Endothelial cell of umbilical vein (primary cell): ENCODE results near the gene MFGE8. TPM values are rescaled to one million over a fixed set of nuclear protein-coding genes. Genes with fewer than 3 reads are reported as not detected.

Experiments used
- BruUV-seq: library from RNA; stranded (reverse); fragments of 400-500 nt; replicated peaks from 2 replicates; lab custom pipeline; 2021; lab: Mats Ljungman, UMichigan
- CTCF ChIA-PET: fragments of 300-600, 350-600 bp; sonication (Branson Sonifier 250); formaldehyde crosslinking; loops from one replicate; lab custom pipeline; 2021; ENCODE audit warnings: antibody characterized with exemption, inconsistent platforms; lab: Charles Lee
- POLR2A ChIA-PET: fragments of 300-600, 350-600 bp; sonication (Branson Sonifier 250); formaldehyde crosslinking; loops from one replicate; lab custom pipeline; 2021; ENCODE audit warnings: antibody characterized with exemption, inconsistent platforms; lab: Charles Lee
- DNase-seq: peaks from one replicate; pipeline ENCODE4 v3.0.0-alpha.2; 2011; ENCODE audit warnings: low read depth, low spot score
- FAIRE-seq: peaks from 2 replicates; lab custom pipeline; 2011; peaks lifted over from hg19 to GRCh38; lab: Jason Lieb, UNC
- H2AFZ ChIP-seq: 2 replicates; pipeline ENCODE4 v1.6.0; 2012; ENCODE audit warnings: low read depth, low read length, control low read depth, inconsistent platforms
- H3K27ac ChIP-seq: 2 replicates; pipeline ENCODE4 v1.5.1; 2011; ENCODE audit warnings: low read depth, mild to moderate bottlenecking, control low read depth, low read length, moderate library complexity; ENCODE audit not compliant: insufficient read depth
- H3K27me3 ChIP-seq, 2 experiments: 2 replicates each; pipeline versions ENCODE4 v1.6.0 to v1.6.1; 2011; ENCODE audit warnings: low read length in 2 of 2, mixed read lengths in 1 of 2; ENCODE audit not compliant: control insufficient read depth in 2 of 2, insufficient read depth in 2 of 2
- H3K36me3 ChIP-seq, 2 experiments: 2 replicates in 1 of 2; 3 replicates in 1 of 2; pipeline ENCODE4 v1.5.1; 2011; ENCODE audit warnings: low read length in 2 of 2, mild to moderate bottlenecking in 1 of 2, moderate library complexity in 1 of 2; ENCODE audit not compliant: control insufficient read depth in 2 of 2, insufficient read depth in 2 of 2; ENCODE audit errors: extremely low read depth in 1 of 2
- H3K4me1 ChIP-seq: 3 replicates; pipeline ENCODE4 v1.5.1; 2011; ENCODE audit warnings: mild to moderate bottlenecking, low read length; ENCODE audit not compliant: control insufficient read depth, insufficient read depth; ENCODE audit errors: extremely low read depth
- H3K4me2 ChIP-seq: 2 replicates; pipeline ENCODE4 v1.6.1; 2011; ENCODE audit warnings: low read length, control low read depth, mixed read lengths; ENCODE audit not compliant: insufficient read depth
- H3K4me3 ChIP-seq, 3 experiments: fragments of 200-600 bp in 1 of 3; sonication (generic), shearing (Covaris generic) in 1 of 3; replicated peaks in 1 of 3; 2 replicates each; pipeline ENCODE4 v1.5.1; 2011 to 2016; ENCODE audit warnings: control low read depth in 3 of 3, low read length in 3 of 3, mild to moderate bottlenecking in 2 of 3, inconsistent platforms in 1 of 3, low read depth in 1 of 3, moderate library complexity in 1 of 3; ENCODE audit not compliant: insufficient read depth in 1 of 3
- H3K79me2 ChIP-seq: 2 replicates; pipeline ENCODE4 v1.6.0; 2012; ENCODE audit warnings: low read length, inconsistent platforms; ENCODE audit not compliant: control insufficient read depth, insufficient read depth
- H3K9ac ChIP-seq: replicated peaks from 2 replicates; pipeline ENCODE3; 2011; ENCODE audit warnings: low read length, control low read depth; ENCODE audit not compliant: insufficient read depth; ENCODE audit errors: extremely low read depth
- H3K9me1 ChIP-seq: replicated peaks from 3 replicates; pipeline ENCODE4 v1.6.0; 2011; ENCODE audit warnings: mild to moderate bottlenecking, low read length; ENCODE audit not compliant: control insufficient read depth, insufficient read depth; ENCODE audit errors: extremely low read depth
- H3K9me3 ChIP-seq: replicated peaks from 2 replicates; pipeline ENCODE4 v1.5.1; 2012; ENCODE audit warnings: low read length, inconsistent platforms; ENCODE audit not compliant: control insufficient read depth, insufficient read depth
- H4K20me1 ChIP-seq: replicated peaks from 2 replicates; pipeline ENCODE3; 2011; ENCODE audit warnings: mild to moderate bottlenecking, low read length; ENCODE audit not compliant: control insufficient read depth, insufficient read depth; ENCODE audit errors: extremely low read depth
- CTCF ChIP-seq, 2 donors: IDR thresholded peaks; 1 replicate in 1 of 2; 2 replicates in 1 of 2; pipeline ENCODE4 v1.5.1; 2011; ENCODE audit warnings: low read length in 2 of 2, mild to moderate bottlenecking in 2 of 2, moderate library complexity in 2 of 2, control low read depth in 1 of 2, inconsistent platforms in 1 of 2, low read depth in 1 of 2; ENCODE audit not compliant: insufficient read depth in 1 of 2; ENCODE audit errors: extremely low read depth in 1 of 2
- FOS ChIP-seq: IDR thresholded peaks from 2 replicates; pipeline ENCODE4 v1.6.1; 2011; ENCODE audit warnings: mild to moderate bottlenecking, low read length, moderate library complexity, borderline replicate concordance; ENCODE audit not compliant: insufficient read depth
- JUN ChIP-seq: IDR thresholded peaks from 2 replicates; pipeline ENCODE4 v1.6.1; 2011; ENCODE audit warnings: borderline replicate concordance, low read depth; ENCODE audit not compliant: insufficient read length, insufficient read depth
- MYC ChIP-seq: IDR thresholded peaks from one replicate; pipeline ENCODE4 v1.6.1; 2011; ENCODE audit warnings: mild to moderate bottlenecking, low read depth, low read length
- POLR2A ChIP-seq: IDR thresholded peaks from 2 replicates; pipeline ENCODE4 v1.6.1; 2012; ENCODE audit warnings: low read depth, mild to moderate bottlenecking, control low read depth, low read length
- POLR2AphosphoS5 ChIP-seq: IDR thresholded peaks from 2 replicates; pipeline ENCODE4 v1.6.1; 2012; ENCODE audit warnings: low read depth, mild to moderate bottlenecking, control low read depth, low read length, moderate library complexity; ENCODE audit not compliant: insufficient read depth
- dilution Hi-C: fragments of 300-500 bp; cut with MboI; formaldehyde crosslinking; loops from one replicate; pipeline ENCODE4 v1.15.0; 2019; ENCODE audit warnings: low sequenced_read_pairs; ENCODE audit not compliant: extremely low pct_ligation_motif_present
- intact Hi-C: fragments of 100-400 bp; cut with micrococcal nuclease; formaldehyde crosslinking; loops from one replicate; pipeline ENCODE4 v1.10.0; 2022
- polyA plus RNA-seq, 4 experiments: library from polyadenylated mRNA; depleted of rRNA in 3 of 4; stranded (reverse) in 3 of 4; unstranded in 1 of 4; fragments of >200 nt; gene quantifications; 2 replicates each; pipeline versions ENCODE4 v1.2.1 to v1.2.3, GENCODE V29; 2011 to 2012; ENCODE audit warnings: missing spikeins in 1 of 4
- total RNA-seq: library from RNA; stranded (reverse); gene quantifications from 2 replicates; pipeline ENCODE4 v1.2.3, GENCODE V29; 2021

MFGE8 gene
- total and polyA plus RNA-seq, 2 donors (not counting 3 experiments of a cell fraction or from before 2014, with no cell fraction given): 108 to 117 TPM

- Histone ChIP-seq H3K27ac (no peak overlapping the region), H3K79me2 (no peaks in the 10 kb centered on the region), H3K4me2 (peak overlapping the region; percentile 84), H4K20me1 (no peaks in the 10 kb centered on the region), H3K9me3 (no peaks in the 10 kb centered on the region), H3K27me3 (no peaks in the 10 kb centered on the region), H3K36me3 (no peaks in the 10 kb centered on the region), H2AFZ (peak overlapping the region; percentile 90), H3K4me3 (peak overlapping the region in 2 of 3 experiments; percentile 60 to 77), H3K9me1 (no peaks in the 10 kb centered on the region), H3K9ac (peak overlapping the region; percentile 83), H3K4me1 (peaks cover 12% of the 10 kb centered on the region)
- FAIRE-seq (no peak), DNase-seq (no peak)
- dilution Hi-C loops: no loop called here
- no TSS peak for BruUV-seq
- TF ChIP-seq POLR2A (no peak), CTCF (IDR thresholded peaks at IDR 0.05; ENCODE audit: extremely low read depth in 1 of 2, insufficient read depth in 1 of 2, low read depth in 1 of 2, low read length in 2 of 2) (no peak), FOS (no peak), POLR2AphosphoS5 (no peak), JUN (no peak), MYC (no peak)
- intact Hi-C loops: no loop called here
- ChIA-PET POLR2A (no interaction called here), CTCF (interaction anchor here (3.5 kb wide), 1 partner anchor 9 kb away, joined by 20 read pairs; no protein-coding TSS in a partner anchor)
These were observed 631 bp upstream of the MFGE8 start for GRCh38 chr15:88913850-88914169.

GRCh38 chr15:88912500-88912921, 668 bp downstream of the MFGE8 start:
- H3K36me3 ChIP-seq: no peaks in the 10 kb centered on the region
- dilution Hi-C loops: no loop called here
- H3K79me2 ChIP-seq: no peaks in the 10 kb centered on the region
- no peaks in the 10 kb centered on the region for H3K27me3 ChIP-seq
- TF ChIP-seq POLR2AphosphoS5: no peak
- no peak for TF ChIP-seq JUN
- TF ChIP-seq CTCF (IDR thresholded peaks at IDR 0.05; ENCODE audit: extremely low read depth in 1 of 2, insufficient read depth in 1 of 2, low read depth in 1 of 2, low read length in 2 of 2): no peak
- TF ChIP-seq MYC: no peak
- TF ChIP-seq FOS: no peak
- H3K9me1 ChIP-seq: no peaks in the 10 kb centered on the region
- CTCF ChIA-PET: interaction anchor here (1.2 to 1.6 kb wide), 3 partner anchors 34 to 293 kb away, joined by 3 to 5 read pairs (median 5); no protein-coding TSS in a partner anchor
- intact Hi-C loops: loop anchor here (1.0 kb wide), 2 partner anchors 8 to 15 kb away; no protein-coding TSS in a partner anchor
- H3K27ac ChIP-seq: peak overlapping the region; percentile 28
- peak overlapping the region; percentile 90 for H2AFZ ChIP-seq
- peak; percentile 55 for FAIRE-seq
- peak overlapping the region; percentile 60 to 77 (median 74) for H3K4me3 ChIP-seq
- H3K4me2 ChIP-seq: peak overlapping the region; percentile 92
- POLR2A ChIA-PET: interaction anchor here (1.3 kb wide), 1 partner anchor 280 kb away, joined by 5 read pairs; no protein-coding TSS in a partner anchor
- H3K9me3 ChIP-seq: no peaks in the 10 kb centered on the region
- peaks cover 12% of the 10 kb centered on the region for H3K4me1 ChIP-seq
- no peak for DNase-seq
- H3K9ac ChIP-seq: peak overlapping the region; percentile 83
- H4K20me1 ChIP-seq: no peaks in the 10 kb centered on the region
- BruUV-seq: no TSS peak
